B cell (primary cell): ENCODE measurements around the gene FANCC.

ENCODE experiments used
- CTCF ChIP-seq: fragments of 200-600 bp; IDR thresholded peaks from one replicate; pipeline ENCODE4 v1.8.0; 2022; ENCODE audit warnings: antibody characterized with exemption, mild to moderate bottlenecking
- EZH2 ChIP-seq: IDR thresholded peaks from 2 replicates; pipeline ENCODE4 v1.6.1; 2012; ENCODE audit warnings: borderline replicate concordance, low read depth, mild to moderate bottlenecking, moderate library complexity, low read length; ENCODE audit not compliant: insufficient read depth, poor library complexity, severe bottlenecking

DNA sequence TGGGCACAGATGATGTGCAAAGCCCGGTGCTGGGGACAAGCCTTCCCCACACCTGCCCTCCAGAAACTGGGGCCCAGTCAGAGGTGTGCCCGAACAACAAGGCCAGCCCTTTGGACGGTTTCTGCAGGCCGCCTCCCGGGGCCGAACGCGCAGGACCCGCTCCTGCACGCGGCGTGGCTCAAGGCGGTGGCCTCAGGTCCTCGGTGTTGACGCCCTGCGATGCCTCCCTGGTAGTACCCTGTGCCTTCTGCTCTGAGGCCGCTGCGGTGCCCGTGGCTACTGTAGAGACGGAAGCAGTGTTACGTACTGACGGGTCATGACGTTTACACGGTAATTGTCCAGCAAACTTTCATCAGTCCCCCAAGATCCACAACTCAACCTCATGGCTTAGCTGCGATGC, 33.5 kb upstream of the FANCC start:
- TF ChIP-seq CTCF: no peak
- TF ChIP-seq EZH2: no peak
